K562 (cell line): ENCODE measurements around the gene RNF26. TPM values are rescaled to one million over a fixed set of nuclear protein-coding genes. Genes with fewer than 3 reads are reported as not detected.

Source experiments
- ELF4 ChIP-seq: fragments of 450-650 bp; formaldehyde crosslinking; IDR thresholded peaks from 2 replicates; pipeline ENCODE4 v1.4.0; 2022; ENCODE audit warnings: missing genetic modification characterization
- FOXP4 ChIP-seq: sonication (generic); formaldehyde crosslinking; IDR thresholded peaks from 2 replicates; pipeline ENCODE4 v1.8.0; 2022; ENCODE audit warnings: mild to moderate bottlenecking, missing genetic modification reagents, borderline replicate concordance
- HLTF ChIP-seq: fragments of 450-650 bp; IDR thresholded peaks from 2 replicates; pipeline ENCODE4 v1.6.1; 2016
- MCM3 ChIP-seq: fragments of 450-650 bp; IDR thresholded peaks from 2 replicates; pipeline ENCODE4 v1.6.1; 2016
- RERE ChIP-seq: sonication (generic); formaldehyde crosslinking; IDR thresholded peaks from 2 replicates; pipeline ENCODE4 v1.8.0; 2023; ENCODE audit warnings: missing genetic modification reagents, mild to moderate bottlenecking, borderline replicate concordance
- TFAM ChIP-seq: fragments of 250-450 bp; sonication (Bioruptor Pico); conservative IDR thresholded peaks from 2 replicates; pipeline ENCODE4 v1.5.0; 2021; ENCODE audit warnings: mild to moderate bottlenecking, moderate library complexity
- WHSC1 ChIP-seq: IDR thresholded peaks from one replicate; pipeline ENCODE4 v1.6.1; 2012; ENCODE audit warnings: low read length, control low read depth, inconsistent platforms
- ZBTB9 ChIP-seq: fragments of 450-650 bp; formaldehyde crosslinking; IDR thresholded peaks from 2 replicates; pipeline ENCODE4 v1.4.0; 2020; ENCODE audit warnings: mild to moderate bottlenecking, moderate library complexity
- ZC3H8 ChIP-seq: fragments of 450-650 bp; IDR thresholded peaks from 2 replicates; pipeline ENCODE4 v1.6.1; 2017
- ZFP30 ChIP-seq: fragments of 250-450 bp; sonication (Bioruptor Pico); IDR thresholded peaks from 2 replicates; pipeline ENCODE4 v1.8.0; 2022; ENCODE audit warnings: moderate library complexity, mild to moderate bottlenecking, inconsistent platforms, borderline replicate concordance
- ZFPM2 ChIP-seq: fragments of 250-450 bp; sonication (Bioruptor Pico); IDR thresholded peaks from 2 replicates; pipeline ENCODE4 v1.5.1; 2022; ENCODE audit warnings: mild to moderate bottlenecking
- ZNF184 ChIP-seq: sonication (generic); formaldehyde crosslinking; IDR thresholded peaks from 2 replicates; pipeline ENCODE4 v1.5.0; 2020; ENCODE audit warnings: missing genetic modification reagents
- ZNF592 ChIP-seq: fragments of 450-650 bp; IDR thresholded peaks from 2 replicates; pipeline ENCODE4 v1.6.1; 2017; ENCODE audit warnings: antibody characterized with exemption, mild to moderate bottlenecking
- polyA plus RNA-seq, 8 experiments: library from polyadenylated mRNA; depleted of rRNA in 4 of 8; stranded (reverse) in 5 of 8; unstranded in 3 of 8; fragments of >200 nt; fragmentation: Nextera tagmentation in 2 of 8; fragmentation: Illumina TruSeq in 1 of 8; extraction: Ambion mirVana in 2 of 8; extraction: Trizol in 1 of 8; gene quantifications; 2 replicates each; pipeline versions ENCODE4 v1.2.1 to v1.2.3, GENCODE V29; 2011 to 2014; ENCODE audit warnings: inconsistent platforms in 1 of 8, missing spikeins in 1 of 8
- total RNA-seq, 7 experiments: library from RNA; depleted of rRNA in 6 of 7; stranded (reverse); fragments of >200 nt in 6 of 7; fragmentation: Illumina TruSeq in 2 of 7; extraction: Trizol in 2 of 7; gene quantifications; 2 replicates each; pipeline versions ENCODE4 v1.2.1 to v1.2.3, GENCODE V29; 2011 to 2021; ENCODE audit warnings: low replicate concordance in 1 of 7

RNF26 gene
- total and polyA plus RNA-seq, 9 of the 15 experiments (the other 6 are each of a cell fraction or from before 2014, with no cell fraction given), result 5.3 to 53.6 (median 12.7) TPM

- no peak for TF ChIP-seq ZNF592
- no peak for TF ChIP-seq ZFPM2 (CRISPR knock-in tag)
- no peak for TF ChIP-seq MCM3
- no peak for TF ChIP-seq ZFP30 (CRISPR knock-in tag)
- no peak for TF ChIP-seq FOXP4 (CRISPR knock-in tag)
- no peak for TF ChIP-seq TFAM (CRISPR knock-in tag)
- no peak for TF ChIP-seq ZC3H8
- no peak for TF ChIP-seq RERE (CRISPR knock-in tag)
- no peak for TF ChIP-seq HLTF
- no peak for TF ChIP-seq ELF4 (CRISPR knock-in tag)
- TF ChIP-seq ZNF184 (CRISPR knock-in tag), result no peak
- TF ChIP-seq ZBTB9 (CRISPR knock-in tag), result no peak
- no peak for TF ChIP-seq WHSC1
These were observed 44.6 kb downstream of the RNF26 start (continued) for GRCh38 chr11:119378851-119379465.
